GM13976 (cell line): Measurements from ENCODE around the gene SLC27A4.

Experiments
- DNase-seq: peaks from one replicate; pipeline ENCODE4 v3.0.0; 2012; ENCODE audit warnings: low spot score
- CTCF ChIP-seq: IDR thresholded peaks from 2 replicates; pipeline ENCODE4 v1.5.1; 2012; ENCODE audit warnings: borderline replicate concordance, mild to moderate bottlenecking; ENCODE audit not compliant: insufficient read depth; ENCODE audit errors: extremely low read depth, missing control alignments, control extremely low read depth
- in situ Hi-C: fragments of 300-500 bp; cut with MboI; formaldehyde crosslinking; loops from one replicate; pipeline ENCODE4 v1.12.0; 2022; ENCODE audit warnings: low sequenced_read_pairs, mixed read lengths, inconsistent platforms; ENCODE audit not compliant: unreplicated experiment

Gene SLC27A4

DNA sequence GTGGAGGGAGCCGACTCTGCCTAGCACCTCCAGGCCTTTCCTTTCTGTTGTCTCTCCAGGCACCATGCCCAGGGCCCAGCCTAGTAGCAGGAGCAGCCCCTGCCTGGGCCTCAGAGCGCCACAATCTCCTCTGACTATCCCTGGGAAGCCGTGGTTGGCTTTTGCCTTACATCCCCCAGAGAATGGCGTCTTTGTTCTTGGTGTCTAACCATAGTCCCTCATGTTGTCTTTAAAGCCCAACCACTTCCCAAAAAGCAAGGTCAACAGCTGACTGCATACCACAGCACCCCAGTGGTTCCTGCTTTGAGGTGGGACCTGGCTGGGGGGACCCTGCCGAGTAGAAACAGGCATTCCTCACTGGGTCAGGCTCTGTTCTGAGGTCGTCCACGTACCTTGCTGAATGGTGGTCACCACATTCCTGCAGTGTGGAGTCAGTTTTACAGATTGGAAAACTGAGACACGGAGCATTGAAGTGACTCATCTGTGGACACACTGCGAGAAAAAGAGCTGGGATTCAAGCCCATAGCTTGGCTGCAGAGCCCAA, 66.6 kb downstream of the SLC27A4 start:
- no peak for TF ChIP-seq CTCF
- in situ Hi-C loops, result no loop called here
- no peak for DNase-seq

- DNase-seq, result no peak
- in situ Hi-C loops, result no loop called here
- no peak for TF ChIP-seq CTCF
These were observed 68.7 kb downstream of the SLC27A4 start for GRCh38 chr9:128408963-128409431.

DNA sequence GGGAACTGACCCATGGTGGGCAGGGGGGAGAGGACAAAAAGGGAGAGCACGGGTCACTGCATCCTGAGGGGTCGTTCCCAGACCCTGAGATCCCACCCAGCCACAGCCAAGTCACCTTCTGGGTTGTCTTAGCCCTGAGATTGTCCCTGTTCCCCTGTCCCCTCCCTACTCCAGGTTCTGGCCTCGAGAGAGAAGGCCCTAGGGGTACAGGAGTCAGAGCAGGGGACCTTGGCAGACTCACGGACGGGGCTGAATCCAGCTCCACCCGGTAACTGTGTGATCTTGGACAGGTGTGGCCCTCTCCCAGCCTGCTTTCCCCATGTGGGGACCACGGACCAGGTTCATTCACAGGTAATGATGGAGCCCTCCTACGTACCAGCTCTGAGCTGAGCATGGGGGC, 69.1 kb downstream of the SLC27A4 start:
- no peak for DNase-seq
- no peak for TF ChIP-seq CTCF
- in situ Hi-C loops, result no loop called here

DNA sequence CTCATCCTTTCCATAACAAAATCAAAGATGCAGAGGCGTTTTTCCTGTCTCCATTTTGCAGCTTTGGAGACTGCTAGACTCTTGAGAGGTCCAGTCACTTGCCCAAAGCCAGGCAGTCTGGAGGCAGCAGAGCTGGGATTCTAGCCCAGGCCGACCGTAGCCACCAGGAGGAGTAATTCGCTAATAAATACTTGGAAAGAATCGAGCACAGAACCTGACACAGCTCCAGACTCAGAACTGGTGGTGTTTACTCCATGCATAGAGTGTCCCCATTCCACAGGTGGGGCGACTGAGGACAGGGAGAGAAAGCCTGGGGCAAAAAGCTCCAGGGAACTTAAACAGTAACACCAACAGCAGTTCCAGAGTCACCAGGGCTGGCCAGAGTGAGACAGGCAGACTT, 69.7 kb downstream of the SLC27A4 start:
- DNase-seq, result no peak
- in situ Hi-C loops, result no loop called here
- TF ChIP-seq CTCF, result no peak
